Sciatic nerve (tissue), 2 donors: ENCODE measurements around the gene PLSCR4. TPM values are rescaled to one million over a fixed set of nuclear protein-coding genes. Genes with fewer than 3 reads are reported as not detected.

Experiments used
- ATAC-seq: fragments of 200-7000 bp; cut with Tn5 transposase; one replicate; pipeline ENCODE4 v1.9.1; 2020; ENCODE audit warnings: mild to moderate bottlenecking, moderate library complexity
- DNase-seq: peaks from one replicate; pipeline ENCODE4 v3.0.0-alpha.2; 2020; ENCODE audit warnings: low spot score
- intact Hi-C: fragments of 100-400 bp; cut with DNase I; formaldehyde crosslinking; loops from one replicate; pipeline ENCODE4 v1.14.2; 2022
- total RNA-seq: library from RNA; stranded (reverse); fragmentation: NEBNext Ultra II Directional; extraction: Animal tissue kit (Norgen Biotek cat#: 25700); gene quantifications from one replicate; pipeline ENCODE4 v1.2.1, GENCODE V29; 2021
- donor health status: DM: no; HTN: no; CAD: no.
- donor health status: DM: no; HTN: no; CAD: no.

PLSCR4 gene
- total RNA-seq, 1 donor from 2014 or later = 242 TPM

- DNase-seq (no peak), ATAC-seq (no peak)
- intact Hi-C loops = no loop called here
These were observed 47.1 kb downstream of the PLSCR4 start for GRCh38 chr3:146203776-146204175.

GRCh38 chr3:146200461-146201220 is 50.3 kb downstream of the PLSCR4 start:
- no peak for ATAC-seq
- DNase-seq = no peak
- intact Hi-C loops = no loop called here

- DNase-seq (no peak), ATAC-seq (no peak)
- intact Hi-C loops = no loop called here
These were observed 51.1 kb downstream of the PLSCR4 start for GRCh38 chr3:146199762-146200161.

- DNase-seq (no peak), ATAC-seq (no peak)
- intact Hi-C loops = no loop called here
These were observed 54.1 kb downstream of the PLSCR4 start for GRCh38 chr3:146196789-146197188.

GRCh38 chr3:146195605-146196004 is 55.3 kb downstream of the PLSCR4 start:
- DNase-seq = no peak
- no peak for ATAC-seq
- intact Hi-C loops = no loop called here

- no peak for DNase-seq
- no peak for ATAC-seq
- intact Hi-C loops = no loop called here
These were observed 55.9 kb downstream of the PLSCR4 start for GRCh38 chr3:146195030-146195429.

GRCh38 chr3:146191051-146191450 is 59.9 kb downstream of the PLSCR4 start:
- ATAC-seq (no peak), DNase-seq (no peak)
- intact Hi-C loops = loop anchor here (5.0 kb wide), 1 partner anchor 124 kb away; no protein-coding TSS in a partner anchor

- DNase-seq (peak; percentile 48), ATAC-seq (peak; percentile 85)
- intact Hi-C loops = loop anchor here (5.0 kb wide), 1 partner anchor 122 kb away; no protein-coding TSS in a partner anchor
These were observed 61.3 kb downstream of the PLSCR4 start for GRCh38 chr3:146189519-146190173.

- intact Hi-C loops = no loop called here
- DNase-seq (no peak), ATAC-seq (peak; percentile 34)
These were observed 63.5 kb downstream of the PLSCR4 start for GRCh38 chr3:146187334-146187950.

- intact Hi-C loops = no loop called here
- ATAC-seq (no peak), DNase-seq (no peak)
These were observed 66.5 kb downstream of the PLSCR4 start for GRCh38 chr3:146184241-146185015.

GRCh38 chr3:146181216-146181615 is 69.7 kb downstream of the PLSCR4 start:
- intact Hi-C loops = no loop called here
- DNase-seq = no peak
- ATAC-seq = no peak

- intact Hi-C loops = no loop called here
- no peak for ATAC-seq
- DNase-seq = no peak
These were observed 70.5 kb downstream of the PLSCR4 start for GRCh38 chr3:146180376-146180775.

GRCh38 chr3:146178006-146178689 is 72.8 kb downstream of the PLSCR4 start:
- intact Hi-C loops = no loop called here
- ATAC-seq = peak; percentile 77
- DNase-seq = no peak

- intact Hi-C loops = no loop called here
- DNase-seq = peak; percentile 67
- peak; percentile 90 for ATAC-seq
These were observed 73.4 kb downstream of the PLSCR4 start for GRCh38 chr3:146177519-146177918.

- intact Hi-C loops = no loop called here
- ATAC-seq = no peak
- no peak for DNase-seq
These were observed 73.8 kb downstream of the PLSCR4 start for GRCh38 chr3:146177072-146177471.

GRCh38 chr3:146172586-146172985 is 78.3 kb downstream of the PLSCR4 start:
- no peak for DNase-seq
- no peak for ATAC-seq
- intact Hi-C loops = no loop called here

GRCh38 chr3:146170591-146170990 is 80.3 kb downstream of the PLSCR4 start:
- DNase-seq = no peak
- ATAC-seq = no peak
- intact Hi-C loops = no loop called here

- intact Hi-C loops = no loop called here
- ATAC-seq (no peak), DNase-seq (no peak)
These were observed 81.0 kb downstream of the PLSCR4 start for GRCh38 chr3:146169891-146170290.

- DNase-seq = no peak
- ATAC-seq = peak; percentile 75
- intact Hi-C loops = no loop called here
These were observed 84.1 kb downstream of the PLSCR4 start for GRCh38 chr3:146166826-146167225.
